IMR-90 (cell line): ENCODE results near the gene ASPN.

Experiments used
- CEBPB ChIP-seq: IDR thresholded peaks from 2 replicates; pipeline ENCODE4 v1.6.1; 2012; ENCODE audit warnings: low read depth, low read length, improper control_type of control experiment
- FOS ChIP-seq: fragments of 150-350 bp; IDR thresholded peaks from 2 replicates; pipeline ENCODE4 v1.6.1; 2016; ENCODE audit warnings: low read depth, low read length
- MAFK ChIP-seq: IDR thresholded peaks from 2 replicates; pipeline ENCODE4 v1.6.1; 2012; ENCODE audit warnings: low read depth, low read length, improper control_type of control experiment
- MAZ ChIP-seq: IDR thresholded peaks from 2 replicates; pipeline ENCODE4 v1.6.1; 2012; ENCODE audit warnings: low read depth, mild to moderate bottlenecking, low read length, improper control_type of control experiment, moderate library complexity, borderline replicate concordance
- MXI1 ChIP-seq: IDR thresholded peaks from 2 replicates; pipeline ENCODE4 v1.6.1; 2012; ENCODE audit warnings: low read depth, mild to moderate bottlenecking, low read length, moderate library complexity, borderline replicate concordance
- POLR2A ChIP-seq: IDR thresholded peaks from 2 replicates; pipeline ENCODE4 v1.6.1; 2012; ENCODE audit warnings: mild to moderate bottlenecking, low read depth, low read length
- RAD21 ChIP-seq: IDR thresholded peaks from 2 replicates; pipeline ENCODE4 v1.6.1; 2012; ENCODE audit warnings: low read length, improper control_type of control experiment
- RCOR1 ChIP-seq: IDR thresholded peaks from 2 replicates; pipeline ENCODE4 v1.6.1; 2012; ENCODE audit warnings: mild to moderate bottlenecking, low read length, improper control_type of control experiment; ENCODE audit not compliant: insufficient replicate concordance
- RFX5 ChIP-seq: IDR thresholded peaks from 2 replicates; pipeline ENCODE4 v1.8.0; 2012; ENCODE audit warnings: low read depth, mild to moderate bottlenecking, low read length, moderate library complexity
- SMC3 ChIP-seq: fragments of 150-350 bp; IDR thresholded peaks from 2 replicates; pipeline ENCODE4 v1.6.1; 2016; ENCODE audit warnings: low read depth, mild to moderate bottlenecking, antibody characterized with exemption, low read length, moderate library complexity
- TF ChIP-seq, protein P1 (sequence below): conservative IDR thresholded peaks from 2 replicates; pipeline ENCODE4 v1.5.1; 2012; ENCODE audit warnings: mild to moderate bottlenecking, low read depth, low read length, improper control_type of control experiment
- TF ChIP-seq, protein P2 (sequence below): fragments of 150-350 bp; IDR thresholded peaks from 2 replicates; pipeline ENCODE4 v1.6.1; 2017; ENCODE audit warnings: mild to moderate bottlenecking, antibody characterized with exemption, low read length, low read depth
- TF ChIP-seq, protein P3 (sequence below): fragments of 150-350 bp; IDR thresholded peaks from 2 replicates; pipeline ENCODE4 v1.6.1; 2016; ENCODE audit warnings: low read depth, mild to moderate bottlenecking, low read length, moderate library complexity, borderline replicate concordance

DNA sequence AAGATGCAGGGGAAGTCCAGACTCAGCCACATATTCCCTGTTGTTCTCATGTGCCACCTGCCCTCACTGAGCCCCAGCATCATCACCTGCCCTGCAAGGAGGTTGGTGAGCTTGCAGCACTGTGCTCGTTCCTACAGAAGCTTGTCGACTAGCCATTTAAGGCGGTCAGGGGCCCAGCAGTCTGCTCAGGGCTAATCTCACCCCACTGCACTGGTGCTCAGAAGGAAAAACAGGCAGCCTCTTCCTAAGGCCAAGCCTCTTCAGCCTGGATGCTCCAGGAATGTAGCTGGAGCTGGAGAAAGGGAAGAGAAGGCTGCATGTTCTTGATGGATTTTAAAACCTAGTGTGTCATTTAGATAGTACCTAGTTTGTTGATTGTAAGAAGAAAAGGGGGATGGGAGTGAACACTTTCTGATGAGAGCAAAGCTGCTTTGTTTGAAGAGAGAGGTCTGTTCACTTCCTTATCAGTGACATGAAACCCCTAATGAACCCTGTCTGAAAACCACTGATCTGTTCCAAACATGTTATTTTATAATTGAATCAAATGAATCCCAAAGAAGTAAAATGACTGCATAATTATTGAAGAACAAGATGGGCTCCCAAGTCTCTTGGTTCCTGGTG, 10.6 kb upstream of the ASPN start:
- TF ChIP-seq, protein P1, sequence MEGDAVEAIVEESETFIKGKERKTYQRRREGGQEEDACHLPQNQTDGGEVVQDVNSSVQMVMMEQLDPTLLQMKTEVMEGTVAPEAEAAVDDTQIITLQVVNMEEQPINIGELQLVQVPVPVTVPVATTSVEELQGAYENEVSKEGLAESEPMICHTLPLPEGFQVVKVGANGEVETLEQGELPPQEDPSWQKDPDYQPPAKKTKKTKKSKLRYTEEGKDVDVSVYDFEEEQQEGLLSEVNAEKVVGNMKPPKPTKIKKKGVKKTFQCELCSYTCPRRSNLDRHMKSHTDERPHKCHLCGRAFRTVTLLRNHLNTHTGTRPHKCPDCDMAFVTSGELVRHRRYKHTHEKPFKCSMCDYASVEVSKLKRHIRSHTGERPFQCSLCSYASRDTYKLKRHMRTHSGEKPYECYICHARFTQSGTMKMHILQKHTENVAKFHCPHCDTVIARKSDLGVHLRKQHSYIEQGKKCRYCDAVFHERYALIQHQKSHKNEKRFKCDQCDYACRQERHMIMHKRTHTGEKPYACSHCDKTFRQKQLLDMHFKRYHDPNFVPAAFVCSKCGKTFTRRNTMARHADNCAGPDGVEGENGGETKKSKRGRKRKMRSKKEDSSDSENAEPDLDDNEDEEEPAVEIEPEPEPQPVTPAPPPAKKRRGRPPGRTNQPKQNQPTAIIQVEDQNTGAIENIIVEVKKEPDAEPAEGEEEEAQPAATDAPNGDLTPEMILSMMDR: no peak
- TF ChIP-seq POLR2A (no peak), MXI1 (no peak), MAZ (no peak), RAD21 (no peak), CEBPB (no peak), MAFK (no peak), RCOR1 (no peak), SMC3 (no peak), RFX5 (no peak), FOS (no peak)
- TF ChIP-seq, protein P2, sequence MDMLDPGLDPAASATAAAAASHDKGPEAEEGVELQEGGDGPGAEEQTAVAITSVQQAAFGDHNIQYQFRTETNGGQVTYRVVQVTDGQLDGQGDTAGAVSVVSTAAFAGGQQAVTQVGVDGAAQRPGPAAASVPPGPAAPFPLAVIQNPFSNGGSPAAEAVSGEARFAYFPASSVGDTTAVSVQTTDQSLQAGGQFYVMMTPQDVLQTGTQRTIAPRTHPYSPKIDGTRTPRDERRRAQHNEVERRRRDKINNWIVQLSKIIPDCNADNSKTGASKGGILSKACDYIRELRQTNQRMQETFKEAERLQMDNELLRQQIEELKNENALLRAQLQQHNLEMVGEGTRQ: no peak
- TF ChIP-seq, protein P3, sequence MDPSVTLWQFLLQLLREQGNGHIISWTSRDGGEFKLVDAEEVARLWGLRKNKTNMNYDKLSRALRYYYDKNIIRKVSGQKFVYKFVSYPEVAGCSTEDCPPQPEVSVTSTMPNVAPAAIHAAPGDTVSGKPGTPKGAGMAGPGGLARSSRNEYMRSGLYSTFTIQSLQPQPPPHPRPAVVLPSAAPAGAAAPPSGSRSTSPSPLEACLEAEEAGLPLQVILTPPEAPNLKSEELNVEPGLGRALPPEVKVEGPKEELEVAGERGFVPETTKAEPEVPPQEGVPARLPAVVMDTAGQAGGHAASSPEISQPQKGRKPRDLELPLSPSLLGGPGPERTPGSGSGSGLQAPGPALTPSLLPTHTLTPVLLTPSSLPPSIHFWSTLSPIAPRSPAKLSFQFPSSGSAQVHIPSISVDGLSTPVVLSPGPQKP: no peak
